OCI-LY7 (cell line): Measurements from ENCODE around the gene CPTP.

Experiments
- EZH2phosphoT487 ChIP-seq: fragments of 200-600 bp; sonication (generic); IDR thresholded peaks from 2 replicates; pipeline ENCODE4 v1.6.1; 2018; ENCODE audit warnings: low read depth, borderline replicate concordance, mild to moderate bottlenecking, mixed run types, antibody characterized with exemption, low read length, moderate library complexity, mixed read lengths
- TF ChIP-seq, protein P1 (sequence below): fragments of 200-600 bp; sonication (generic); conservative IDR thresholded peaks from 2 replicates; pipeline ENCODE4 v1.5.1; 2014; ENCODE audit warnings: mild to moderate bottlenecking, antibody characterized with exemption, low read length, moderate library complexity, mixed read lengths

- TF ChIP-seq, protein P1, sequence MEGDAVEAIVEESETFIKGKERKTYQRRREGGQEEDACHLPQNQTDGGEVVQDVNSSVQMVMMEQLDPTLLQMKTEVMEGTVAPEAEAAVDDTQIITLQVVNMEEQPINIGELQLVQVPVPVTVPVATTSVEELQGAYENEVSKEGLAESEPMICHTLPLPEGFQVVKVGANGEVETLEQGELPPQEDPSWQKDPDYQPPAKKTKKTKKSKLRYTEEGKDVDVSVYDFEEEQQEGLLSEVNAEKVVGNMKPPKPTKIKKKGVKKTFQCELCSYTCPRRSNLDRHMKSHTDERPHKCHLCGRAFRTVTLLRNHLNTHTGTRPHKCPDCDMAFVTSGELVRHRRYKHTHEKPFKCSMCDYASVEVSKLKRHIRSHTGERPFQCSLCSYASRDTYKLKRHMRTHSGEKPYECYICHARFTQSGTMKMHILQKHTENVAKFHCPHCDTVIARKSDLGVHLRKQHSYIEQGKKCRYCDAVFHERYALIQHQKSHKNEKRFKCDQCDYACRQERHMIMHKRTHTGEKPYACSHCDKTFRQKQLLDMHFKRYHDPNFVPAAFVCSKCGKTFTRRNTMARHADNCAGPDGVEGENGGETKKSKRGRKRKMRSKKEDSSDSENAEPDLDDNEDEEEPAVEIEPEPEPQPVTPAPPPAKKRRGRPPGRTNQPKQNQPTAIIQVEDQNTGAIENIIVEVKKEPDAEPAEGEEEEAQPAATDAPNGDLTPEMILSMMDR: no peak
- no peak for TF ChIP-seq EZH2phosphoT487
Measured at GRCh38 chr1:1318777-1319645, 5.6 kb upstream of the CPTP start.
